GM19468 (cell line): ENCODE data around the gene UVRAG.

ENCODE experiments used
- ATAC-seq: cut with Tn5 transposase; IDR thresholded peaks from one replicate; pipeline ENCODE4 v1.9.1; 2021; ENCODE audit warnings: mild to moderate bottlenecking, moderate library complexity, moderate number of reproducible peaks; ENCODE audit not compliant: unreplicated experiment; ENCODE audit errors: extremely low read depth

UVRAG gene

GRCh38 chr11:75782540-75783263 is 32.3 kb upstream of the UVRAG start:
- no peak for ATAC-seq

- no peak for ATAC-seq
These were observed 31.5 kb upstream of the UVRAG start for GRCh38 chr11:75783416-75784084.

DNA sequence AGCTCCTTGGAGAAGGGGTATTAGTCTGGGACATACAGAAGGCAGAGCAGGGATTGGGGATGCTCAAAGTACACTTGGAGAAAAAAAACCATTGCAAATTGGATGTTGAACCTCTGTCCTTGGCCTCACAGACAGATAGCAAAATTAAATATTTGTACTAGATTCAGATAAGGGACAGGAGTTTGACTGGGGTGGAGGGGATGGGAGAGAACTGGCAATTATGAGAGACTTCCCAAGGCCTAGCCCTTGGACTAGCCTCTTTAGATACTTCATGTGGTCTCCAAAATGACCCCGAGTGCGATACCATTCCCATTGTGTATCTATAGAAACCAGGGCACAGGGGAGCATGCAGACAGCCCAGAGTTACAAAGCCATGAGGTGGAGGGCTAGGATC is 30.9 kb upstream of the UVRAG start:
- ATAC-seq = no peak

GRCh38 chr11:75784506-75784905 is 30.5 kb upstream of the UVRAG start:
- no peak for ATAC-seq

GRCh38 chr11:75785187-75785586 is 29.8 kb upstream of the UVRAG start:
- no peak for ATAC-seq

DNA sequence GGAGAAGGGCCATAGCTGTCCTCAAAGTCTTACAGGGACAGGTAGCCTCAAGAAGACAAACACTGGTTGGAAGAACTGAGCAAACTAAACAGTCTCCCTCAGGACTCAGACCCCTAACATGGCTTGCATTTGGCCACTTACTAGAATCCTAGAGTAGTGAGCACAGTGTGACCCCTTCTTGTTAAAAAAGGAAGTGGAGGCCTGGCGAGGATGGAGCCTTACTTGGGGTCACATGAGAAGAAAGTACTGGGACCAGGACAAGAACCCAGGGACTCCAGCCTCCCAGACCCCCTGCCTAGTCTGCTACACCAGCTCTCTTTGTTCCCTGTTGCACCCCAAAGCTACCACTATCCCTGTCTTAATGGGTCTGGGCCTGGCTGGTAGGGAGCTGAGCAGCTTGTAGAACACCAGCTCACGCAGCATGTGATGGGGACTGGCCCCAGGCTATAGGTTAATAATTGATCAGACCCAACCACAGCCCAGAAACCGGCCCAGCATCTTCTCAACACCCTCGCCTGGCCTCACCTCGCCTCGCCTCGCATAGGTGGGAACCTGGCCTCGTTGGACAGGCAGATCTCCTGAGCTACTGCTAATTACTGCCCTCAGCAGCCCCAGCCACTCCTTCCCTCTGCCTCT is 28.8 kb upstream of the UVRAG start:
- ATAC-seq = no peak

DNA sequence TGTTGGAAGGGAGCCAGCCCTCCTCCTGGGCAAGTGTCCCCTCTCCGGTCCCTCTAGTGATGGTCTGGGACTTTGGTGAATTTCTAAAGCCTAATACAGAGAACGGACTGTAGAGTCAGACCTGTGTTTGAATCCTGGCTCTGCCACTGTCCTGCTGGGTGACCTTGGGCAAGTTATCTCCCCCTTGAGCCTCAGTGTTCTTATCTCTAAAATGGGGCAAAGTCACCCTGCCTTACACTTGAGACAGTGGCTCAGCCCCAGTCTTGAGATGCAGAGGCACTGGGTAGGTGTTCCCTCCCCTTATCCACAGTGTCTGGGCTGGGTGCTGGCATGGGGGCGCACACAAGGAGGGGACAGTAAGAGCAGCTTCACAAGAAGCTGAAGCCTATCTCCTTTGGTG is 25.5 kb upstream of the UVRAG start:
- no peak for ATAC-seq

DNA sequence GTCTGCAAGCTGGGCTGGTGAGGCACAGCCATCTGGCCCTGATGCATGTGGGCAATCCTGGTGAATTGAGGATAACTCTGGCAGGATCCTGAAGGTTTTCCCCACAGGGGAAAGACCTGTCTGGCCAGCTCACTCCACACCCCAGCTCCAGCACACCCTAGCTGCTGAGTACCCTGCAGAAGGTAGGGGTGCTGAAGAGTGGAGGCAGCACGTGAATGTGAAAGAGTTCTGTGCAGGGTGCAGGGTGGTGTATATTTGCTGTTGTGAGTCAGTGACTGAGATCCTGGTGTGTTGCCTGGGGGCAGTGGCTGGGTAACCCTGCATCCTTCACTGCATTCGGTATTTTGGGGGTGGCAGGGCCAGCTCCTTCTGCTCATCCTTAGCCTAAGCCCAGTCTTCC is 24.0 kb upstream of the UVRAG start:
- no peak for ATAC-seq

DNA sequence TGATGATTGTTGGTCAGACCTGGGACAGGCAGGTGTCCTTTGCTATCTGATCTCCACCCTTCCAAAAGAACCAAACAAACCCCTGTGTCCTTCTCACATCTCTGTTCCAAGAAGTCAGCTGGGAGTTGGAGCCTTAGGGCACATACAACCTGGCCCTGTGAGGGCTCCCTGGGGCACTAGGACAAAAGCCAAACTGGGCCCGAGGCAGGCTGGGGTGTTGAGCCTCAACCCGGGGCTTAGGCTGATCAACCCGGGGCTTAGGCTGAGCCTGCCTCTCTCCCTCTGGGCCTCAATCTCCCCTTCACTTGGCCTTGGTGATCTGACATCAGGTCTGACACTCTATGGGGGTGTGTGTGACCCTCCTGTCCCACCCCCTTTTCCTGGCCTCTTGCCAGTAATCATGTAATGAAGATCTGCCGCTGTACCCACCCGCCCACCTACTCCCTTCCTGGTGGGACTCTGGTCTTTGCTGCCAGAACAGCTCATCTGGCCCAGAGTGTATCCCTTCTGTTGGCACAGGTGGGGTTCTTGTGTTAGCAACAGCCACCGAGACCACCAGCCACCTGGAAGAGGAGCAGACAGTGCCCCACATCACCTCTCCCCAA is 22.8 kb upstream of the UVRAG start:
- ATAC-seq = no peak

- ATAC-seq = no peak
These were observed 21.8 kb upstream of the UVRAG start for GRCh38 chr11:75792997-75793800.

GRCh38 chr11:75793966-75794365 is 21.0 kb upstream of the UVRAG start:
- no peak for ATAC-seq

- ATAC-seq = no peak
These were observed 19.5 kb upstream of the UVRAG start for GRCh38 chr11:75795276-75796090.

GRCh38 chr11:75796091-75796435 is 18.9 kb upstream of the UVRAG start:
- no peak for ATAC-seq

- no peak for ATAC-seq
These were observed 17.9 kb upstream of the UVRAG start for GRCh38 chr11:75797116-75797515.

DNA sequence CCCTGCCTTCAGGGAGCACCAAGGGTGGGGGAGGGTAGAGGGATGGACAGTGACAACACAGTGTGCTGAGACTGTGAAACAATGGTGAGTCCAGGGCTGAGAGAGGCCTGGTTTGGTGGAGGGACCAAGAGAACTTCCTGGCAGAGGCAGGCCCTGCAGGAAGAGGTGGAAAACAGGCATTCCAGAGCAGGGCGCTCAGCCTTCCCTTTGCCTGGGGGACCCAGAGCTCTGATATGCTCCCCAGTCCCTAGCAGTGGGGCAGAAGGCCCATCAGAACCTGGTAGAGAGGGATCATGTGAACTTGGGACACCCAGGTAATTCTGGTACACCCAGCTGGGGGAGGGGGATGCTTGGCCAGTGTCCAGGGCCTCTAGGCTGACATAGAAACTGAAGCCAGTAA is 17.2 kb upstream of the UVRAG start:
- no peak for ATAC-seq

DNA sequence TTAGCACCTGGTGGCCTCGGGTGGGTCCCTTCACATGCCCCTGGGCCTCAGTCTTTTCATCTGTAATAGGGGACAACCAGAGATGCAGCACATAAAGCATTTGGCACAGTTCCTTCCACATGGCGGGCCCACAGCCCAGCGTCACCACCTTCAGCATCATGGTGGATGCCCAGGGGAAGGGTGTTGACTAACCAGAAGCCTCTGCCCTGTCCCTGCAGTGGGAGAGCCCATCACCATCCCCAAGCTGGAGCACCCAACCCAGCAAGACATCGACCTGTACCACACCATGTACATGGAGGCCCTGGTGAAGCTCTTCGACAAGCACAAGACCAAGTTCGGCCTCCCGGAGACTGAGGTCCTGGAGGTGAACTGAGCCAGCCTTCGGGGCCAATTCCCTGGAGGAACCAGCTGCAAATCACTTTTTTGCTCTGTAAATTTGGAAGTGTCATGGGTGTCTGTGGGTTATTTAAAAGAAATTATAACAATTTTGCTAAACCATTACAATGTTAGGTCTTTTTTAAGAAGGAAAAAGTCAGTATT is 14.8 kb upstream of the UVRAG start:
- ATAC-seq = no peak

DNA sequence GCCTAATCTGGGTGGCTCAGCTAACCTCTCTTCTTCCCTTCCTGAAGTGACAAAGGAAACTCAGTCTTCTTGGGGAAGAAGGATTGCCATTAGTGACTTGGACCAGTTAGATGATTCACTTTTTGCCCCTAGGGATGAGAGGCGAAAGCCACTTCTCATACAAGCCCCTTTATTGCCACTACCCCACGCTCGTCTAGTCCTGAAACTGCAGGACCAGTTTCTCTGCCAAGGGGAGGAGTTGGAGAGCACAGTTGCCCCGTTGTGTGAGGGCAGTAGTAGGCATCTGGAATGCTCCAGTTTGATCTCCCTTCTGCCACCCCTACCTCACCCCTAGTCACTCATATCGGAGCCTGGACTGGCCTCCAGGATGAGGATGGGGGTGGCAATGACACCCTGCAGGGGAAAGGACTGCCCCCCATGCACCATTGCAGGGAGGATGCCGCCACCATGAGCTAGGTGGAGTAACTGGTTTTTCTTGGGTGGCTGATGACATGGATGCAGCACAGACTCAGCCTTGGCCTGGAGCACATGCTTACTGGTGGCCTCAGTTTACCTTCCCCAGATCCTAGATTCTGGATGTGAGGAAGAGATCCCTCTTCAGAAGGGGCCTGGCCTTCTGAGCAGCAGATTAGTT is 14.2 kb upstream of the UVRAG start:
- ATAC-seq = no peak

DNA sequence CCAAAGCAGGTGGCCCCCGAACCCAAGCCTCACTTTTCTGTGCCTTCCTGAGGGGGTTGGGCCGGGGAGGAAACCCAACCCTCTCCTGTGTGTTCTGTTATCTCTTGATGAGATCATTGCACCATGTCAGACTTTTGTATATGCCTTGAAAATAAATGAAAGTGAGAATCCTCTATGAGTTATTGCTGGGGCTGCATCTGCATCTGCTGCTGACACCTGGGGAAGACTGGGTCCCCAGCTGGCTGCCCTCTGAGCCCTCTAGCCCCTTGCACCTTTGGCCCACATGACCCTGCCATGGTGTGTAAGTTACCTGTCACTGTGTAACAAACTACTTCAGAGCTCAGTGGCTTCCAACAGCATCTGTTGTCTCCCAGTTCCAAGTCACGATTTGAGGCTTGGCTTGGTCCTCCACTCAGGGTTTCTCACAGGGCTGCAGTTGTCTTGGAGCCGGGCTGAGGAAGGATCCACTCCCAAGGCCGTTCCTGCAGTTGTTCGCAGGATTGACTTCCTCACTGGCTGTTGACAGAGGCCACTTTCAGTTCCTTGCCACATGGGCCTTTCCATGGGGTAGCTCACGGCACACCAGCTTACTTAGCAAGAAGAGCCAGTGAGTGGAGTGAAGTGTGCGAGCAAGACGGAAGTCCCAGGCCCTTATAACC is 13.5 kb upstream of the UVRAG start:
- ATAC-seq = no peak
